NCI-H1105 (cell line): ENCODE measurements around the gene FIGN.

ENCODE experiments used
- DNase-seq: peaks from one replicate; lab custom pipeline; 2025; lab: John Stamatoyannopoulos, UW

The FIGN gene

DNA sequence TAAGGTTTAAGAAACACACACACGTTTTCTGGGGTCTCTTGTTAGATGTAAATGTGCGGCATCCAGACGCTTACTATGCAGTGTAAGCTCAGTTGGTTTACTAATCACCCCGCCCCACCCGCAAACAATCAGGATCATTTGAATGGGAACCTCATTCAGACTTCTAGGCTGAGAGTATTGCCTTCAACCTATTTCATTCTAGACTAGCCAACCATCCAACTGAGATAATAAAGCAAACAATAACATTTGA lies 1.3 kb upstream of the FIGN start:
- no peak for DNase-seq

DNA sequence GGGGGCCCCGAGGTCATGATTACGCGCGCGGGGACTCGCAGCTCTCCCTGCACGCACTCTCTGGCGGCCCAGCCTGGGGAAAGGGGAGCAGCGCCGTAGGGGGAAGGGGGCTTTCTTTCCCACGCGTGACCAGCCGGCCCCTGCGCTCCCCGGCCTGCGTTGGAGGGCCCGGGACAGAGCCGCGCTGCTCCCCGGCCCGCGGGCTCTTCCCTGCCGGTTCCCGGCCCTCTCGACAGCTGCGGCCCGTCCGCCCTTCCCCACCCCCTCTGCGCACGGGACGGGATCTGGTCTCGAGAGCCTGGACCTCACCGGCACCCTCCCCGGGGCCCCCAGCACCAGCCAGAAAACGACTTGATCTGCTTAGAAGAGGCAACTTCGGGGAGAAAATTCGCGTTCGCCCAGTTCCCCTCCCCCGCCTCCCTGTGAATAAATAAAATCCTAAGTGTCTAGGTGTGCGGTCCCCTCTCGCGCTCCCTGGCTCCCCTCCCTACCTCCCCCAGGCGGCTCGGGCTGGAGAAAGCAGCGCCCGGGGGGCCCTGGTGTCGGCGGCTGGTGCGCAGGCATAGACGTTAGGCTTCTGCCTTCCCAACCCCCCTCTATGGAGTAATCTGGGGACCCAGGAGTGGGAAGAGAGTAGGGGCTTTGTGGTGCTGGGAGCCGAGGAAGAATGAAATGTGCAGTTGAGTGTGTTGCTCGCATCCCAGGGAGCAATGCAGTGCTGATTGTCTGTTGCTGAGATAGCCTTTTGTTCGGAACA lies 803 bp upstream of the FIGN start:
- peak; percentile 7 for DNase-seq

DNA sequence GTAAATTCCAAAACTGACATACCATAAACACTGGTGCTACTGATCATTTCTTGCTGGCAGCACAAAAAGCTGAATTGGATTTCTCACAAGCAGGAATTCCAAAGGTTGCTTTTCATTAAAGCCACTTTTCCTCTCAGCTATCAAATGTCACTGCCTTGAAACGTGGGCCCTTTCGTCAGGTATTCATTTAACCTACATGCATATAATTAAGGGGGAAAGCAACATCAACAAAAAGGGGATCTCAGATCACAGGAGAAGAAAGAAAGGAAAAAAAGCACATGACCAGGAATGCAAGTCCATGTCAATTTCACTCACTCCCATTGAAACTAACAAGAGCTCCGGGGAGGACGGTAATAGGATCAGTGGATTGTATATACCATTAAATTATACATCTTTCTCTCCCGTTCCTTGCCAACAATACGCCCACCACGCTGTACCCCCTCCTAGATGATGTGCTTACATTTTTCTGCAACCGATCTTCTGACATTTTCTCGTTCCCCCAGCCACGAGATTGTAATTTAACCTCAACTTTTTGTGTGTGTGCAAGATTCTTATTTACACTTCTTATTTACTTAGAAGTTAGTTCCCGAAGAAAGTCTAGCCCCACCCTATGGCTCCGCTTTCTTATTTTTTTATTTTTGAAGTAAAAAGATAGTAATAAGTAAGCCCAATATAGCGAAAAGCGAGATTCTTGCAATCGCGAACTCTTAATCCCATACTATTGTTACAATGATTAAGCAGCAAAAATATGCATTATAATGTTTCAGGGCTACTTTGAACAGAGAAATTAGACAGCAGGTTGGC lies 725 bp downstream of the FIGN start:
- DNase-seq: no peak

DNA sequence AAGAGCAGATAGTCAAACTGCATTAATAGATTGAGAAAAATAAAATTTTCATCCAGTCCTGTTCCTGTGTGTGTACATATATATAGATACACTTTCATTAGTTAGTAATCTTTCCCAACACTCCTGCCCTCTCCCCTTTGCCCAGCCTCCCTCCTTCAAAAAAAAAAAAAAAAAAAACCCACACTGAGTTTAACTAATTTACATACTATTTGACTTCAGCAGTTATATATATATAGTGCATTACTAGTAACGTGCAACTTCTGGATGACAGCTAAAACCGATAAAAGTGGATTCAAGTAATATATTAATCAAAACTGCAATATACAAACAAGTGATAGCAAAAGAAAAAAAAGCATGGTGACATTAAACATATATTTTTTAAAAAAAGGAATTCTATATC lies 1.4 kb downstream of the FIGN start:
- no peak for DNase-seq

DNA sequence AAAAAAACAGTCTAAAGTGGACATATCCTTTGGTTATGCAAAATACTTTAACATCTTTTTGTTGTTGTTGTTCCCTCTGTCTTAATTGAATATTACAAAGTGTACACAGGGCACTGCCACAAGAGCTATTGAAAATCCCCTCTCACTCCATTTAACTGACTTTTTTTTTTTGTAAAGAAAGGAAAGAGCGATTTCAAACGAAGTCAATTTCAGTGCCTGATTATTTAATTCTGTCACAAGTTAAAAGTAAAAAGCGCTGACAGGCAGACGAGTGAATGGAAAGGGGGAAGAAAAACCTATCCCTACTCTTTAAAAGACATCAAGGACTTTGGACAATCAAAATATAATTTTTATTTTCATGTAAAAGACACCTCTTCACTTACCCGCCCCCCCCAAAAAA lies 1.9 kb downstream of the FIGN start:
- no peak for DNase-seq

DNA sequence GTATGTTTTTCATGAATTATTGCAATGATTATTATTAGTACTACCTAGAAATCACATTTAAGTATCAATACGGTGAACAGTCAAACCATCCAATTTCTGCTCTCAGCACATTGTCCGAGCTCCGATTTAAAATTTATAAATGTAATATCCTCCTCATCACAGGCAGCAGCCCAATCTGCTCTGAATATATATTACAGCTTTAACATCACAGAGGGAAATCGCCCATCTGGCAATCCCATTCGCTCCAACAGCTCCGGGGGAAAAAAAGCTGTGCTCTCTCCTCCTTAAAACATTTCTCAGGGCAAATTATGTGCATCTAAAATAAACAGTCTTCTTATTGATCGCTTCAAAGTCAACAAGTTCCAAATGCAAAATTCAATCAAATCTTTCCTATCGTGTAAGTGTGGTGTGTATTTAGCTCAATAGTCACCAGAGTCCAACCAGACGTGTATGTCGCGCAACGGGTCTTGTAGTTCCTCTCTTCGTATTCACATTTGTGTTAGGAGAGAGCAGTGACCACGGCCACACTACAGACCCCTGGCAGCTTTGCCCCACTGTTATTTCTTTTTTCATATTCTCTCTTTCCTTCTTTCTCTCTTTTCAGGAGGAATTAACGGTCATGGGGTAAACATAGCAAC lies 2.4 kb downstream of the FIGN start:
- no peak for DNase-seq

DNA sequence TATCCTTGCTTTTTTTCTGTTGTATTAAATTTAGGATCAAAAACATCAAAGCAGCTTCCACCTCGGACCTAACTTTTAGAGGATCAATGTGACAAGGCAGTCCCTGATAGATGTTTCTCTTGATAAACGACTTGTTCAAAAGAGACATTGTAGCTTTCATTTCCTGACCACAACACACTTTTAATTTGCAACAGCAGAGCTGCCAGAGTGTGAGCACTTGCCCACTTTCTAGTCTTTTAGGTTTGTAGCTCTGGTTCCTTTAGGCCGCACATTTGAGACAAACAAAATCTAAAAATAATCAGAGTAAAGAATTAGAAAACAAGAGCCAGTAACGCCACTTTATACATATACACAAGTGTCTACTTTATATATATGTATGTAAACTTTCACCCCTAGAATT lies 3.1 kb downstream of the FIGN start:
- no peak for DNase-seq

DNA sequence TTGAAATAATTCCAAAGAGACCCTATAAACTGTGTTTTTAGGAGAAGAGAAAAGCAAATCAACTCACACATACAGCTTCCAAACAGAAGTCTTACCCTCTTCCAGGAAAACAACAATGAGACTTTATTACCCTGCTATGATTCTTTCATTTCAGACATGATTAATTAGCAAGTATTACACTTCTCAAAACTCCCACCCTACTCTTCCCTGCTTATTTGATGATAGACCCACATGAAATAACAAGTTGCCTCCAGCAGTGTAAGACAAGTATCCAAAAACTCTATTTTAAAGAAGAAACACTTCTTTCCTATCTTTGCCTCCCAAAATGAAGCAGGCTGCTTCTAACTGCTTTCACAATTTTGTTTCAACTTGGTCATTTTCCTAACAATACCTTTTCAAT lies 4.1 kb downstream of the FIGN start:
- DNase-seq: no peak

DNA sequence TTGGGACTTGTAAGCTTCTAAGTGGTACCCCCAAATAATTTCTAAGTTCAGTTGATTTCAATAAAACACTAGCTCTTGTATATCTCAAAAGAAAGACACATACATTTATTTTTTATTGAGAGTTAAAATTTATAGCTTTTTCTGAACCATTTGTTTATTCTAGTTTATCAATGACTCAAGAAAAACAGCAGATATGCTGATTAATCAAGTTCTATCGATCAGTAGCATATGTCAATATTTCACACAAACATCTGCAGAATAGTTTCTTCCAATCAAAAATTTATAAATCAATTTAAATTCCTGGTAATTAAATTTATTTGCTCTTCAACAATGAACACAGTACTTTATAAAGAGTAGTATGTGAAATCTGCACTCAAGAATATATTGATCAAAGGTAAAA lies 5.3 kb downstream of the FIGN start:
- no peak for DNase-seq

DNA sequence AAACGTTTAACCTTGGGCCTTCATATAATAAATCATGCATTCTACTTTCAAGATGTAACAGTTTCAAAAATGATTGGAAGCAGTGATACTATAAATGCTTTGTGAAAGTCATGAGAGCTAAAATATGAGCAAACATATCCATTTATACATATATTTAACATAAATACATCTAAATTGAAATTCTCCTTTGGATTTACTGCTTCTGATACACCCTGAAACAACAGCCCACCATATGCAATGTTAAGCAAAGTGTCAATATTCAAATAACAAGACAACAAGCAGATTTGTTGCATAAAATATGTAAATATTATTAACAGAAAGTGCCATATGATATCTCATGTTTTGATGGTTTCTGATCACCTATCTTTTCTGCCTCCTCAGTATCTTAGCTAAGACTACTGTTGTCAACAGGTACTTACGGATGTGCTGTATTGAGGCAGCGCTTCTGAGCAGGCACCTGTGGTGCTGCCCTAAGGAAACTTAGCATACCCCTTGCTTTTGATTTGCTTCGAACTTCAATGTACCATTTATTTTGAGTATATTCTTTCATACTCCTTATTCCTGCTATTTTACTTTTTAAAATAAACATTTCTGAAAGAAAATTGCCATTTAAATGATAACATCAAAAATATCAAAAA lies 6.1 kb downstream of the FIGN start:
- no peak for DNase-seq

DNA sequence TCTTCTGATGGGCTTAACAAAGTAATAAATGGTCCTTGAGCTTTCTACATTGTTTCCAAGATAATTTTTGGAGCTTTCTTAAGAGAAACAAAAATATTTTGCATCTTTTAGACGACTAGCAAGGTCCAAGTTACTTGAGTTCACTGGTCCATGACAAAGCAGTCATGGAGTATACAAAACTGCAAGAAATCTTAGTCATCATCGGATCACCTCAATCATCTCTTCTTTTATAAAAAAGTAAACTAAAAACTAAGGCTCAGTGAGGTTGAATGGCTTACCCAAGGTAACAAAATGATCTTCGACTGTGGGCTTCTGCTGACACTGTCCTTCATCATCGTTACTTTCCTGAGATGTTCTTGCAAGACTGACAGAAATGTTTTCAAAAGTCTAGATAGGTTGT lies 11.9 kb downstream of the FIGN start:
- DNase-seq: no peak

DNA sequence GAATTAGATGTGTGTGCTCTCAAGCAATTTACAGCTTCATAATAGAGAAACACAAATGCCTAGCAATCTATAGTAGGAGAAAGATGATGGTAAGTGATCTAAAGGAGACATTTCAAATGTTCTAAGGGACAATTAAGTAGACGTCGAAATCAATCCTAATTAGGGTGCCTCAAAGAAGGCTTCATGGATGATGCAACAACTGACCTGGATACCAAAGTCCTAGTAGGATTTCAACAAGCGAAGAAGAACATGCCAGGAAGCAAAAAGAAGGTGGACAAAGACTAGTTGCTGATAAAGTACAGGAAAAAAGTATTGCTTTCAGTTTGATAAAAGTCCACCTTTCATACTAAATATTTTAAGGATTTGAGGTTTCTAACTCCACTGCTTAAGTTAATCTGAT lies 12.5 kb downstream of the FIGN start:
- DNase-seq: no peak

DNA sequence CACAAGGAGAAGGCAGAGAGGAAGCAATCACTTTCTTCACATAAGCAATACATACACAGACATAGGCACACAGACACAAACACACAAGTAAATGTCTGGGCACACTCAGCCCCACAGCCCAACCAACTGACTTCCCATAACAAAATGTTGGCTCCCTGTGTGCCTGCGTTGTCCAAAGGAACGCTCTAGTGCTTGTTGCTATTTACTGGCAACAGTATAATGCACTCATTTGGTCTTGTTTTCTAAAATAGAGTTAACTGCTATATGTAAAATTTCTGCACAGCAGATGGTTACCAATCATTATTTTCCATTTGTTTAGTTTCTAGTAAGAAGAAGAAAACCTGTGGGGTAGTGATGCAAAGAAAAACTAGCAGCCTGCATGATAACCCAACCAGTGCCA lies 16.5 kb downstream of the FIGN start:
- no peak for DNase-seq

DNA sequence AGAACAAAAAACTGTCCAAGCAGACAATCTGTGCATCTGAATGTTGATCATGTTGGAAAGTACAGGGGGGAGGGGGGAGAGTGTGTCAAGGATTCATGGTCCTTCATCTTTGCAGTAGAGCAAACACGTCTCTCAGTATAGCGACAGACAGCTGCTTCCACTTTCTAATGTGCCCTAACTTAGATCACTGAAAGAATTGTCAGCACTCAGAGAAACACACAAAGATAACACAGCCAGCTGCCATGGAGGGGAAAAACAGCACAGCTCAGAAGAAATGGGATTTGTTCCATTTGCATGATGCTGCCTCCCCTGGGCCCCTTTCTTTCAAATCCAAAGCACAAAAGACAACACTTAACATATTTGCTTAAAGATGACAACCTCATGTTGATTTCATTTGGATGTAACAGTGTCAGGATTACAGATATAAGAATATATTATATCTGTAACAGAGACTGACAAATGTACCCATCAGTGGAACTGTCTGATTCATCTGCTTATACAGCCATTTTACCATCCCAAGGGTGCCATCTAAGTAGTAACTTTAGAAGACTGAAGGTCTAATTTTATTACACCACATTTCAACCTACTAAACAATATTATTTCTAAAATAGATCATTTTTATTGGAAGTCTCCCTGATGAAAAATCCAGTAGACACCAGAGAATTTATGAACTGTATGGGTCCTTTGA lies 17.7 kb downstream of the FIGN start:
- DNase-seq: no peak

DNA sequence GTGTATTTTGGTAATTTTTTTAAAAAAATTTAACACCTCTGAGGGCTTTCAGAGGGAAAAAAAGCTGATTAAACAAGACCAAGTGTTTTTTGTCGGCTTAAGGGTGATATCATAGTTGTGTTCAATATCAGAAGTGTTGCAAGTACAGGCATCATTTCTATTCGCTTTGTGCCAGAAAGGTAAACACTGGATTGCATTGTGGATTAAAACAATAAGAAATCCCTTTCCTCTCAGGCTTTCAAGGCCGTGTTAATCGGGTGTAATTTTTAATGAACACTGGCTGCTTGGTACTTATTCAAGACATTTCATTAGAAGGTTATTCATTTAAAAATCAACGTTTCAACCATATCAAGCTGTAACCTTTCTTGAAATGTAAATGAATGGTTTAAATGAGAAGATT lies 18.3 kb downstream of the FIGN start:
- no peak for DNase-seq

DNA sequence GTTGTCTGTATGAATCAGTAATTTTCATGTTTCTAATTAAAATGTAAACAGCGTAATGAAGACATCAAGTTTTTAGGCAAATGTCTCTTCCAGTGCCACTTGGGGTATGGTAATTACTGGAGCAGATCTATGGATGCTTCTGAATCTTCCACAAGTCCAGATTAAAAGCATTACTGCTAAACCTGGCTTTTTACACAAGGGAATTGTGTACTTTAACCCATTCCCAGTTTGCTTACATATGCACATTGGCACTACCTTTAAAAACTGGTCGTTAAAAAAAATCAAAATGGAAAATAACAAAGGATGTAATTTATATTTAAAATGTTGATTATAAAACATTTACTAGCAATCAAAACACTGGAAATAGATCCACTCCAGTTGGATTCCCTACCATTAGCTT lies 19.7 kb downstream of the FIGN start:
- DNase-seq: no peak

DNA sequence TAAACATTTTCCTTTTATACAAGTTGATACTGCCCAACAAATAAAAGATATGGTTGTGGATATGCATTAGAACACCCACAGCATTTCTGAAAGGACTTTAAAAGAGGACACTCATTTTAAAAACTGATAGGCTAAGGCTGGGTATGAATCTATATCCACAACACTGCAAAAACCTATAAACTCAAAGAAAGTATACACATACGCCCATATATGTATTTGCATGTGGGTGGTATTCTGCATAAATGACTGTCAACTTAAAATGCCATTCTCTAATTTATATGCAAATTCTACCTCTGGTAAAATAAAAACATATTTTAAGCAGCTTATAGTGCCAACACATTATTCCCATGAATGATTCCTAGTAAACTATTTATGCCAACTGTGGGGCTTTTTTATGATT lies 20.1 kb downstream of the FIGN start:
- no peak for DNase-seq

DNA sequence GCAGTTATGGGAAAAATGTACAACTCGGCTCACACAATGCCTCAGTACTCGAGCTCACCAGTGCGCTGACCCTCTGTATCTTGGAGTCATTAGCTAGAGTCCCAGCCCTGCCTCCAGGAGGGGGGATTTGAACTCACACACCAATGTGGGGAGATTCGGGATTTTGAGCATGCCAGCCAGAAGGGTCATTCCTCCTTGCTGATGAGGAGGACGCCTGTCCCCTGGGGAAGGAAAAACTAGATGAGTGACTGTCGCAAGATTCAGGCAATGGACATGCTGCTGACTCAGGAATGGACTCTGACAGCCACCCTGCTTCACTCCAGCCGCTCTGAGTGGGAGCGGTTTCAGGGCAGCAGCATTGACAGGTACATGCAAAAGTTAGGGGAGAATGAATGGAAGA lies 20.6 kb downstream of the FIGN start:
- no peak for DNase-seq

DNA sequence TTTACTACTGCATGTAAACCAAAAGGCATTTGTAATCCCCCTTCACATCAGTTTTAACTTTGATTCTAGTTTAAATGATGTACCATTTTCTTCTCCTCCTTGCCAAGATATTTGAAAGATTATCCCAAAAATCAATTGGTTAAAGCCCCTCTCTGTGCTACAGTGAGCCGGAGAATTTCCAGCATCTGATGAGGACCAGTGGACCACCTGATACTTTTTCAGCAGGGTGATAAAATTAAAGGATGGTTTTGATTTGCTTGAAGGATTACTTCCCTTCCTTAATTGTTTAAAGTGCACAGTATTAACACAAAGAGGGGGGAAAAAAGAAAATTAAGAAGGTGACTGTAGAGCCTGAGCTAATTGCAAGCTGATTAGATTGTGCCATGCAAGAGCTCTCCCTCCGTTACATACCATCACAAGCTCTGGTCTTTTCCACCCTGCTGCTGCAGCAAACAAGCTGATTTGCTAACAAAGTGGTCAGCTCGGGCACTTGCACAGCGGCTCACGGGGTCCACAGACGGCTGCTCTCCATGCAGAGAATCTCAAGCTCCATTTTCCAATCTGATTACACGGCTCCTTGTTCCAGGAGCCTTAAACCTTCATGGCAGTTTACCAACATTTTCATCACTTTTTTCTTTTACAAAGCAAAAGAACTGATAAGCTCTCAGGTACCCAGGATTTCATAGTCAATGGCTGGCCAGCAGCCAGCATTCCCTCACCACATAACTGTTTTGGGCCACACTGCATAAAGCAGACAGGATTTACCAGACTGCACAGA lies 22.1 kb downstream of the FIGN start:
- DNase-seq: no peak

DNA sequence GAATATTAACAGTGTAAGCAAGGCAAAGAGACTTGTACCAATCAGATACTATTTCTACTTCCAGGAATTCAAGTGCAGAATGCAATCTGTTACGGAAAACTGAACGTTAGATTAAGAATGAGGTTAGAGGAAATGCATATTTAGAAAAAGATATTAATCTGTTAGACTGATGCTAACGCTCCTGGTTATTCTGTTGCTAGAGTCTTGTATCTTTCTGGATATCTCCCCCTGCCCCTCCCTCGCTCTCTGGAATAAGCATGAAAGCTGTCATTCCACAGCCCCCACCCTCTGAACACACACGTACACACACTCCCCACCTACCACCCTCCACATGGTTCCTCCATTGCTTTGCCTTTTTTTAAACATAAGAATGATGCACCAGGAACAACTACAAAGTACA lies 24.1 kb downstream of the FIGN start:
- DNase-seq: no peak

DNA sequence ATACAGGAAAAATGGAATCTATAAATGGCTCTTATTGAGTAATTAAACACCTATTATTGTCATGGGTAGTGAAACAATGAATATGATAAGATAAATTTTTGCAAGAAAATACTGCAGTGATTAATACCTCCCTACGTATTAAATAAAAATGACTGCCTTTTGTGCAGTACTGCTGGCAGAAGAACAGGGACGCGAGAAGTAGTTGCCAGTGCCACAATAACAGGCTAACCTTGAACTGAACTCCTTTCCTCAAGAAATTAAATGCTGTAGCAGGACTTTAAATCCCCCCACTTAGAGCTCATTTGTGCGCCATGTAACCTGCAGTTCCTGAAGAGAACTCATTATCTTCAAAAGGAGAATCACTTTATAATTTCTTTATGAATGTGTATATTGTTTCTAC lies 24.6 kb downstream of the FIGN start:
- DNase-seq: no peak

DNA sequence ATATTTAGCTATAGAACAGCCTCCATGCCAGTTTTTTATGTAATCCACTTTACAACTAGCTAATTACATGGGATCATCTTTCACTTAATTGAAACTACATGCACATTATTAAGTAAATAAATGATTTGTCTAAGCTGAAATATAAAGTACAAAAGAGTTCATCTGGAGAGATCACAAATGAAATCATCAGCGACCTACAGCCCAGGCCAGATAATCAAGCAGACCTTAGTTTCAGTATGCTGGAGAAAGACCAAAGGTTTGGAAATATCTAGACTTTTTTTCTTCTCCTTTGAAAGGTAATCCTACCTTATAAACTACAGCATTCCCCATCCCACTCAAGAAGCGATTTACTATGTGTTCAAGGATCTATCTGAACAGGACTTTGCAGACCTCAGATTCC lies 26.5 kb downstream of the FIGN start:
- peak; percentile 33 for DNase-seq
